GM12872 (cell line): ENCODE data around the gene MAD1L1.

Source experiments
- CTCF ChIP-seq: IDR thresholded peaks from 3 replicates; pipeline ENCODE4 v1.5.1; 2011; ENCODE audit warnings: low read depth, mild to moderate bottlenecking, low read length, moderate library complexity; ENCODE audit not compliant: insufficient read depth

Gene MAD1L1

GRCh38 chr7:1965579-1966294 lies 267.0 kb downstream of the MAD1L1 start:
- no peak for TF ChIP-seq CTCF

GRCh38 chr7:1964913-1965578 lies 267.7 kb downstream of the MAD1L1 start:
- no peak for TF ChIP-seq CTCF

- no peak for TF ChIP-seq CTCF
These were observed 268.4 kb downstream of the MAD1L1 start for GRCh38 chr7:1964211-1964912.

GRCh38 chr7:1963575-1963974 lies 269.2 kb downstream of the MAD1L1 start:
- TF ChIP-seq CTCF: no peak

GRCh38 chr7:1961701-1962276 lies 271.0 kb downstream of the MAD1L1 start:
- no peak for TF ChIP-seq CTCF

GRCh38 chr7:1959305-1959704 lies 273.4 kb downstream of the MAD1L1 start:
- TF ChIP-seq CTCF: no peak
